Gastroesophageal sphincter (tissue), 3 donors: ENCODE measurements around the gene DNAL1.

Source experiments
- POLR2A ChIP-seq, 2 donors: fragments of 450-650 bp; IDR thresholded peaks; one replicate each; pipeline ENCODE4 v1.6.1; 2017; ENCODE audit warnings: antibody characterized with exemption in 2 of 2, mild to moderate bottlenecking in 2 of 2, moderate library complexity in 1 of 2
- POLR2AphosphoS5 ChIP-seq: sonication (generic); formaldehyde crosslinking; IDR thresholded peaks from one replicate; pipeline ENCODE4 v1.6.1; 2017; ENCODE audit warnings: antibody characterized with exemption
- TF ChIP-seq, protein P1 (sequence below), 4 experiments: fragments of 200-600 bp in 2 of 4; fragments of 450-650 bp in 2 of 4; sonication (generic) in 1 of 4; IDR thresholded peaks; one replicate each; pipeline ENCODE4 v1.5.1; 2017 to 2019; ENCODE audit warnings: antibody characterized with exemption in 4 of 4, mild to moderate bottlenecking in 2 of 4, moderate library complexity in 2 of 4

DNA sequence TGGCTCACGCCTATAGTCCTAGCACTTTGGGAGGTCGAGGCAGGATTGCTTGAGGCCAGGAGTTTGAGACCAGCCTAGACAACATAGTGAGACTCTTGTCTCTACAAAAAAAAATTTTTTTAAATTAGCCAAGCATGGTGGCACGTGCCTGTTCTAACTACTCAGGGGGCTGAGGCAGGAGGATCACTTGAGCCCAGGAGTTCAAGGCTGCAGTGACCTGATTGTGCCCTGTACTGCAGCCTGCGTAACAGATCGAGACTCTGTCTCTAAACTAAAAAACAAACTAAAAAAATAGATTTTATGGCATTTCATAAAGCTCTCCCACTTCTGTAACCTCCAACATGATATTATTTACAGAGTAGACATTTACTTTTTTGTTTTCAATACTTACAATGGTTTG, 39.8 kb downstream of the DNAL1 start:
- TF ChIP-seq, protein P1, sequence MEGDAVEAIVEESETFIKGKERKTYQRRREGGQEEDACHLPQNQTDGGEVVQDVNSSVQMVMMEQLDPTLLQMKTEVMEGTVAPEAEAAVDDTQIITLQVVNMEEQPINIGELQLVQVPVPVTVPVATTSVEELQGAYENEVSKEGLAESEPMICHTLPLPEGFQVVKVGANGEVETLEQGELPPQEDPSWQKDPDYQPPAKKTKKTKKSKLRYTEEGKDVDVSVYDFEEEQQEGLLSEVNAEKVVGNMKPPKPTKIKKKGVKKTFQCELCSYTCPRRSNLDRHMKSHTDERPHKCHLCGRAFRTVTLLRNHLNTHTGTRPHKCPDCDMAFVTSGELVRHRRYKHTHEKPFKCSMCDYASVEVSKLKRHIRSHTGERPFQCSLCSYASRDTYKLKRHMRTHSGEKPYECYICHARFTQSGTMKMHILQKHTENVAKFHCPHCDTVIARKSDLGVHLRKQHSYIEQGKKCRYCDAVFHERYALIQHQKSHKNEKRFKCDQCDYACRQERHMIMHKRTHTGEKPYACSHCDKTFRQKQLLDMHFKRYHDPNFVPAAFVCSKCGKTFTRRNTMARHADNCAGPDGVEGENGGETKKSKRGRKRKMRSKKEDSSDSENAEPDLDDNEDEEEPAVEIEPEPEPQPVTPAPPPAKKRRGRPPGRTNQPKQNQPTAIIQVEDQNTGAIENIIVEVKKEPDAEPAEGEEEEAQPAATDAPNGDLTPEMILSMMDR (IDR thresholded peaks at IDR 0.05), result no peak
- no peak for TF ChIP-seq POLR2AphosphoS5
- no peak for TF ChIP-seq POLR2A (IDR thresholded peaks at IDR 0.05)
